ENCODE measurements around the gene WDR55.

DNA sequence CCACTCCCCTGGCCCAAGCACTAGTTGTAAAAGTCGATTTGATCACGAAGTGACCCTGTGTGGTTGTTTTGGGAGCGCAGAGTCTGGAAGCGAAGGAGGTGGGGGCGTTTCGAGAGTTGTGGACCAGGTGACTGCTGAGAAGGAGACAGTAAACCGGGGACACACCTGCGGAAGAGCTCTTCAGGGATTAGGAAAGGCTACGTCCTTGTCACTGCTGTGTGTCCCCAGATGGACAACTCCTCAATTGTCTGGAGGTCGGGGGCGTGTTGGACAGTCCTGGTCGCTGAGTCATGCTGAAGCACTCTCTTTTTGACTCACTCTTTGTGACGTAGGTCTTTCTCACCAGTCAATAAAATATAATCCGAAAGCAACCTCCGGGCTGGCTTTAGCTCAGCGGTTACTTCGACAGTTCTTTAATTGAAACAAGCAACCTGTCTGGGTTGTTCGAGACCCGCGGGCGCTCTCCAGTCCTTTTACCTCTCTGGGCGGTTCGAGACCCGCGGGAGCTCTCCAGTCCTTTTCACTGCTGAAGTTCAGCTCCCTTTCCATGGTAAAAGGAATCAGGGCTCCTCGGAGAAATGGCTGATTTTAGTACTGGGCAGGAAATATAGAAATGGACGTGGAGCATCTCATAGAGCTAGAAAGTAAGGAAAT is 46.3 kb downstream of the WDR55 start:
- TF ChIP-seq POLR2AphosphoS5 (IDR thresholded peaks at IDR 0.05; ENCODE audit: borderline replicate concordance, low read depth, low read length) = no peak
- no peak for TF ChIP-seq EZH2 (IDR thresholded peaks at IDR 0.05)
- no peak for TF ChIP-seq FOXP2 (optimal IDR thresholded peaks at IDR 0.05; ENCODE audit: control extremely low read depth, extremely low read length, insufficient read depth)

Data from SK-N-MC (cell line).